ENCODE data around the gene IL36B.

DNA sequence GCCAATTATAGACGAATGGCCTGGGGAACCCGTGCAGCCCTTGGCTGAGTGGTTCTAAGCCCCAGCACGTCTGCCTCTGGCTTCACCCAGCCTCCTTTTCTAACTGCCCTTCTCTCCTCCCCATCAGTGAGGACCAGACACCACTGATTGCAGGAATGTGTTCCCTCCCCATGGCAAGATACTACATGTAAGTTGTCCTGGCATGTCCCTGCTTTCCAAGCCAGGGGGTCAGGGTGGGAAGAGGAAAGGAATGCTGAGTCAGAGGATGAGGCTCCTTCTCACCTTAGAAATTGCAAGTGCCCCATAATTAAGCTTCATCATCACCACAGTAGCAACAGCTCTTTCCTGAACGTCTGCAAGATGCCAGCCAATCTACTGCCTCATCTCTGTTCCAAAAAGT, 19.9 kb upstream of the IL36B start:
- TF ChIP-seq KDM2B (CRISPR knock-in tag; IDR thresholded peaks at IDR 0.05) (no peak), ZNF668 (CRISPR knock-in tag; IDR thresholded peaks at IDR 0.05) (no peak), CHD1 (IDR thresholded peaks at IDR 0.05; ENCODE audit: low read length) (no peak), ETV6 (IDR thresholded peaks at IDR 0.05; ENCODE audit: borderline replicate concordance in 1 of 2, low read depth in 2 of 2, low read length in 1 of 2) (no peak), ETV6 (CRISPR knock-in tag; IDR thresholded peaks at IDR 0.05; ENCODE audit: borderline replicate concordance) (no peak), GABPA (tag; conservative IDR thresholded peaks at IDR 0.05; ENCODE audit: low read depth) (no peak), JUND (IDR thresholded peaks at IDR 0.05; ENCODE audit: borderline replicate concordance, low read depth, low read length) (no peak), JUND (tag; IDR thresholded peaks at IDR 0.05; ENCODE audit: borderline replicate concordance, low read depth, low read length) (no peak), NFRKB (IDR thresholded peaks at IDR 0.05; ENCODE audit: low read depth) (no peak), SNIP1 (IDR thresholded peaks at IDR 0.05; ENCODE audit: low read depth) (no peak), ZNF121 (CRISPR knock-in tag; conservative IDR thresholded peaks at IDR 0.05) (no peak)
- TF ChIP-seq, protein P1, sequence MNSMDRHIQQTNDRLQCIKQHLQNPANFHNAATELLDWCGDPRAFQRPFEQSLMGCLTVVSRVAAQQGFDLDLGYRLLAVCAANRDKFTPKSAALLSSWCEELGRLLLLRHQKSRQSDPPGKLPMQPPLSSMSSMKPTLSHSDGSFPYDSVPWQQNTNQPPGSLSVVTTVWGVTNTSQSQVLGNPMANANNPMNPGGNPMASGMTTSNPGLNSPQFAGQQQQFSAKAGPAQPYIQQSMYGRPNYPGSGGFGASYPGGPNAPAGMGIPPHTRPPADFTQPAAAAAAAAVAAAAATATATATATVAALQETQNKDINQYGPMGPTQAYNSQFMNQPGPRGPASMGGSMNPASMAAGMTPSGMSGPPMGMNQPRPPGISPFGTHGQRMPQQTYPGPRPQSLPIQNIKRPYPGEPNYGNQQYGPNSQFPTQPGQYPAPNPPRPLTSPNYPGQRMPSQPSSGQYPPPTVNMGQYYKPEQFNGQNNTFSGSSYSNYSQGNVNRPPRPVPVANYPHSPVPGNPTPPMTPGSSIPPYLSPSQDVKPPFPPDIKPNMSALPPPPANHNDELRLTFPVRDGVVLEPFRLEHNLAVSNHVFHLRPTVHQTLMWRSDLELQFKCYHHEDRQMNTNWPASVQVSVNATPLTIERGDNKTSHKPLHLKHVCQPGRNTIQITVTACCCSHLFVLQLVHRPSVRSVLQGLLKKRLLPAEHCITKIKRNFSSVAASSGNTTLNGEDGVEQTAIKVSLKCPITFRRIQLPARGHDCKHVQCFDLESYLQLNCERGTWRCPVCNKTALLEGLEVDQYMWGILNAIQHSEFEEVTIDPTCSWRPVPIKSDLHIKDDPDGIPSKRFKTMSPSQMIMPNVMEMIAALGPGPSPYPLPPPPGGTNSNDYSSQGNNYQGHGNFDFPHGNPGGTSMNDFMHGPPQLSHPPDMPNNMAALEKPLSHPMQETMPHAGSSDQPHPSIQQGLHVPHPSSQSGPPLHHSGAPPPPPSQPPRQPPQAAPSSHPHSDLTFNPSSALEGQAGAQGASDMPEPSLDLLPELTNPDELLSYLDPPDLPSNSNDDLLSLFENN (IDR thresholded peaks at IDR 0.05; ENCODE audit: low read depth in 2 of 2, low read length in 2 of 2) = no peak
- TF ChIP-seq, protein P2, sequence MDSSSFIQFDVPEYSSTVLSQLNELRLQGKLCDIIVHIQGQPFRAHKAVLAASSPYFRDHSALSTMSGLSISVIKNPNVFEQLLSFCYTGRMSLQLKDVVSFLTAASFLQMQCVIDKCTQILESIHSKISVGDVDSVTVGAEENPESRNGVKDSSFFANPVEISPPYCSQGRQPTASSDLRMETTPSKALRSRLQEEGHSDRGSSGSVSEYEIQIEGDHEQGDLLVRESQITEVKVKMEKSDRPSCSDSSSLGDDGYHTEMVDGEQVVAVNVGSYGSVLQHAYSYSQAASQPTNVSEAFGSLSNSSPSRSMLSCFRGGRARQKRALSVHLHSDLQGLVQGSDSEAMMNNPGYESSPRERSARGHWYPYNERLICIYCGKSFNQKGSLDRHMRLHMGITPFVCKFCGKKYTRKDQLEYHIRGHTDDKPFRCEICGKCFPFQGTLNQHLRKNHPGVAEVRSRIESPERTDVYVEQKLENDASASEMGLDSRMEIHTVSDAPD (CRISPR knock-in tag; IDR thresholded peaks at IDR 0.05) = no peak
- TF ChIP-seq, protein P3, sequence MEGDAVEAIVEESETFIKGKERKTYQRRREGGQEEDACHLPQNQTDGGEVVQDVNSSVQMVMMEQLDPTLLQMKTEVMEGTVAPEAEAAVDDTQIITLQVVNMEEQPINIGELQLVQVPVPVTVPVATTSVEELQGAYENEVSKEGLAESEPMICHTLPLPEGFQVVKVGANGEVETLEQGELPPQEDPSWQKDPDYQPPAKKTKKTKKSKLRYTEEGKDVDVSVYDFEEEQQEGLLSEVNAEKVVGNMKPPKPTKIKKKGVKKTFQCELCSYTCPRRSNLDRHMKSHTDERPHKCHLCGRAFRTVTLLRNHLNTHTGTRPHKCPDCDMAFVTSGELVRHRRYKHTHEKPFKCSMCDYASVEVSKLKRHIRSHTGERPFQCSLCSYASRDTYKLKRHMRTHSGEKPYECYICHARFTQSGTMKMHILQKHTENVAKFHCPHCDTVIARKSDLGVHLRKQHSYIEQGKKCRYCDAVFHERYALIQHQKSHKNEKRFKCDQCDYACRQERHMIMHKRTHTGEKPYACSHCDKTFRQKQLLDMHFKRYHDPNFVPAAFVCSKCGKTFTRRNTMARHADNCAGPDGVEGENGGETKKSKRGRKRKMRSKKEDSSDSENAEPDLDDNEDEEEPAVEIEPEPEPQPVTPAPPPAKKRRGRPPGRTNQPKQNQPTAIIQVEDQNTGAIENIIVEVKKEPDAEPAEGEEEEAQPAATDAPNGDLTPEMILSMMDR (IDR thresholded peaks at IDR 0.05 in 2 of 3, conservative IDR thresholded peaks at IDR 0.05 in 1 of 3; ENCODE audit: insufficient read depth in 2 of 3, low read depth in 1 of 3, low read length in 3 of 3) = no peak
